ENCODE results near the gene SUSD5. TPM values are rescaled to one million over a fixed set of nuclear protein-coding genes. Genes with fewer than 3 reads are reported as not detected.

The SUSD5 gene
- total and polyA plus RNA-seq, 7 experiments from 2014 or later, result 0.25 TPM; not detected in 6

DNA sequence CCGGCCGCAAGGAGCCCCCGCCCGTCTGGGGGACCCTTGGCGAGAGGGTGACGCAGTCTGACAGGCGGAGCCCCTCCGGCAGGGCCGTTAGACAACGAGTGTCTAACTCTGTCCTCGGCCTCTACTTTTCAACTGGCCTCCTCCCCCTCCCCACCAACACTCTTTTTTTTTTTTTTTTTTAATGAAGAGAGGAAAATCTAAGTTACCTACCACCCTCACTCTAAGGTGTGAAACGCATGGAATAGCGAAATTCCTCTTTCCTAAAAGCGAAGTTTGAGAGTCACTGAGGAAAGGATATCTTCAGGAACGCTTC, 521 bp upstream of the SUSD5 start:
- CTCF ChIA-PET, result no interaction called here
- Histone ChIP-seq H3K27me3 (ENCODE audit: control insufficient read depth in 2 of 2, insufficient read depth in 2 of 2, low read length in 2 of 2) (no peaks in the 10 kb centered on the region), H3K36me3 (ENCODE audit: control insufficient read depth in 2 of 3, insufficient read depth in 3 of 3, low read length in 3 of 3) (no peaks in the 10 kb centered on the region), H3K9me3 (ENCODE audit: control insufficient read depth in 2 of 3, low read length in 3 of 3) (no peaks in the 10 kb centered on the region), H3K27ac (ENCODE audit: low read depth, low read length) (no peak overlapping the region), H3K4me3 (ENCODE audit: low read length) (no peak overlapping the region), H3K4me1 (ENCODE audit: control insufficient read depth in 2 of 2, insufficient read depth in 2 of 2, low read length in 2 of 2) (no peaks in the 10 kb centered on the region)
- ATAC-seq, result no peak
- no peak overlapping the region for H3K27ac Mint-ChIP-seq
- H3K36me3 Mint-ChIP-seq, result no peaks in the 10 kb centered on the region
- peaks cover 0 to 2% (median 0%) of the 10 kb centered on the region in 11 donors for H3K9me3 Mint-ChIP-seq
- H3K4me3 Mint-ChIP-seq, result peak overlapping the region in 2 of 10 donors; percentile 44 to 62
- intact Hi-C loops (cut with micrococcal nuclease), result no loop called here
- peaks cover 49 to 74% (median 56%) of the 10 kb centered on the region in 5 donors for H3K27me3 Mint-ChIP-seq
- POLR2A ChIA-PET, result no interaction called here
- H3K4me1 Mint-ChIP-seq, result peaks cover 0 to 15% (median 10%) of the 10 kb centered on the region in 7 donors
- no peak for DNase-seq

DNA sequence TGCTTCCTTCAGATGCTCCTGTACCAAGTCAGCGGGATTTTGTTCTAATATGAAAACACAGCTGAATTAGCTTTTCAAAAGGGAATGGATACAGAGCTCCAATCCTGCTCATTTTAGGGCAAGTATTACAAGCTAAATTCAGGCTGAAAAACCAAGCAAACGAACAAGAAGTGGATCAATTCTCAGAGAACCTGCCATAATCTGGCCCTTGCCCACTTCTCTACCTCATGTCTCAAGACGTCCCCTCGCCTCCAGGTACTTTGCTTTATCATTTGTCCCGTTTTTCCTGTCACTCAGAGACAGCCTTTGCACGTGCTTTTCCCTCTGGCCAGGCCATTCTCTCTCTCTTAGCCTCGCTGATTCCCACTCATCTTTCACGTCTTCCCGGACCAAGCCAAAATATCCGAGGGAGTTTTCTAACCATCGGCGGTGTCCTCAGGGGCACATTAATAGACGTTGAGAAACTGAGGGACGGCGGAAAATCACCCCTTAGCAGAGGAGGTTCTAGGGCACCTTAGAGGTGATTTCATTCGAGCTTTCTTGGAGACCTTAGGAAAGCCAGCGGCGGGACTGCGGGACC, 654 bp downstream of the SUSD5 start:
- Histone ChIP-seq H3K4me1 (ENCODE audit: control insufficient read depth in 2 of 2, insufficient read depth in 2 of 2, low read length in 2 of 2) (no peaks in the 10 kb centered on the region), H3K27ac (ENCODE audit: low read depth, low read length) (no peak overlapping the region), H3K9me3 (ENCODE audit: control insufficient read depth in 2 of 3, low read length in 3 of 3) (no peaks in the 10 kb centered on the region), H3K4me3 (ENCODE audit: low read length) (no peak overlapping the region), H3K27me3 (ENCODE audit: control insufficient read depth in 2 of 2, insufficient read depth in 2 of 2, low read length in 2 of 2) (no peaks in the 10 kb centered on the region), H3K36me3 (ENCODE audit: control insufficient read depth in 2 of 3, insufficient read depth in 3 of 3, low read length in 3 of 3) (no peaks in the 10 kb centered on the region)
- Mint-ChIP-seq H3K36me3 (no peaks in the 10 kb centered on the region), H3K27ac (peak overlapping the region in 1 of 9 donors; percentile 35), H3K4me3 (peak overlapping the region in 4 of 10 donors; percentile 7 to 43 (median 22)), H3K9me3 (peaks cover 0 to 2% (median 0%) of the 10 kb centered on the region in 11 donors), H3K27me3 (peaks cover 55 to 80% (median 57%) of the 10 kb centered on the region in 5 donors), H3K4me1 (peaks cover 0 to 15% (median 10%) of the 10 kb centered on the region in 7 donors)
- CTCF ChIA-PET, result no interaction called here
- intact Hi-C loops (cut with micrococcal nuclease), result no loop called here
- no peak for DNase-seq
- ATAC-seq, result no peak
- POLR2A ChIA-PET, result no interaction called here

DNA sequence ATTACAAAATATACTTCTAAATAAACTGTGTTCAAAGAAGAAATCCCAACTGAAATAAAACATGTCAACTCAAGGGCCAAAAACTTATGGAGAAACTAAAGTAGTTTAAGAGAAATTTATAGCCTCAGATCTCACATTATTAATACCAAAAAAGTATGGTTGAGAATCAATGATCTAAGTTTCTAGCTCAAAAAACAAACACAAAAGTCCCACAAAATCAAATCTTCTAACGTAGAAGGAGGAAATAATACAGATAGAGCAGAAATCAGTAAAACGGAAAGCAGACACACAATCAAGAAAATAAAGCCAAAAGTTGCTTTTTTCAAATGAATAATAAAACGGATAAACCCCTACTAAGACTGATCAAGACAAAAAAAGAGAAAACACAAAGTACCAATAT, 2.9 kb downstream of the SUSD5 start:
- ATAC-seq, result no peak
- no peak overlapping the region for H3K4me3 Mint-ChIP-seq
- Histone ChIP-seq H3K4me1 (ENCODE audit: control insufficient read depth in 2 of 2, insufficient read depth in 2 of 2, low read length in 2 of 2) (no peaks in the 10 kb centered on the region), H3K27ac (ENCODE audit: low read depth, low read length) (no peak overlapping the region), H3K4me3 (ENCODE audit: low read length) (no peak overlapping the region), H3K36me3 (ENCODE audit: control insufficient read depth in 2 of 3, insufficient read depth in 3 of 3, low read length in 3 of 3) (no peaks in the 10 kb centered on the region), H3K27me3 (ENCODE audit: control insufficient read depth in 2 of 2, insufficient read depth in 2 of 2, low read length in 2 of 2) (no peaks in the 10 kb centered on the region), H3K9me3 (ENCODE audit: control insufficient read depth in 2 of 3, low read length in 3 of 3) (no peaks in the 10 kb centered on the region)
- H3K27me3 Mint-ChIP-seq, result peaks cover 55 to 71% (median 61%) of the 10 kb centered on the region in 5 donors
- ChIA-PET POLR2A (no interaction called here), CTCF (no interaction called here)
- H3K27ac Mint-ChIP-seq, result no peak overlapping the region
- H3K9me3 Mint-ChIP-seq, result peaks cover 0 to 2% (median 0%) of the 10 kb centered on the region in 11 donors
- H3K4me1 Mint-ChIP-seq, result peaks cover 0 to 15% (median 10%) of the 10 kb centered on the region in 7 donors
- intact Hi-C loops (cut with micrococcal nuclease), result no loop called here
- no peak for DNase-seq
- no peaks in the 10 kb centered on the region for H3K36me3 Mint-ChIP-seq

DNA sequence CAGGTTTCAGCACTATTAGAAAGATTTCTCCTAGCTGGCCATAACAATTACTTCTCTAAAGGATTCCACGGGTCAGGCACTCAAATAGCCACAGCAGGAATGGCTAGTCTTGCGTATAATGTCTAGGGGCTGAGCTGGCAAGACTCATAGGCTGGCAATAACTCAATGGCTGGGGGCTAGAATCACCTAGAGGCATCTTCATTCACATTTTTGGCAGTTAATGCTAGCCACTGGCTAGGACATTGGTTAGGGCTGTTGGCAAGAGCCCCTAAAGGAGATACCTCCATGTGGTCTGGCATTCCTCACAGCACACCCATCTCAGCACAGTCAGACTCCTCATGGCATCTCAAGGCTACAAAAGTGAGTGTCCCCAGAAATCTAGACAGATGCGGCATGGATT, 6.2 kb downstream of the SUSD5 start:
- CTCF ChIA-PET, result no interaction called here
- no peak overlapping the region for H3K27ac ChIP-seq (ENCODE audit: low read depth, low read length)
- no peak for ATAC-seq

DNA sequence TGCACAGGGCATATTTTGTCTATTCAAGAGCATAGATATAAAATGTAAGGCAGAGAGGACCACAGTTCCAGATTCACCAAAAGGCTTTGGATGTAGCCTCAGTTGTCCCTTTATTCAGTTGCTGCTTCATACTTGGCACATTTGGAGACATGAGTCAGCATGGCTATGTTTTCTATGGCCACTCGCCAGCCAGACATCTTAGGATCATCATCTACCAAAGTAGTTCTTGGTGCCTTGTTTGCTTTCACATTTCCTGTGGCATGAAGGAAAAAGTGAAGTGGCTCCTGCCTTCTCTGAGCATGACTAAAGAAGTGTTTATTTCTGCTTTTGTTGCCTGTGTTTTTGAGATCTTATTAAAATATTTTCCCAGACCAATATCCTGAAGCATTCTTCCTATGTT, 7.2 kb downstream of the SUSD5 start:
- Mint-ChIP-seq H3K27me3 (peaks cover 39 to 59% (median 48%) of the 10 kb centered on the region in 5 donors), H3K36me3 (peaks cover 0 to 6% (median 0%) of the 10 kb centered on the region in 5 donors), H3K4me1 (no peaks in the 10 kb centered on the region), H3K9me3 (peaks cover 0 to 22% (median 11%) of the 10 kb centered on the region in 11 donors), H3K27ac (no peak overlapping the region), H3K4me3 (no peak overlapping the region)
- Histone ChIP-seq H3K27me3 (ENCODE audit: control insufficient read depth in 2 of 2, insufficient read depth in 2 of 2, low read length in 2 of 2) (no peaks in the 10 kb centered on the region), H3K4me3 (ENCODE audit: low read length) (no peak overlapping the region), H3K4me1 (ENCODE audit: control insufficient read depth in 2 of 2, insufficient read depth in 2 of 2, low read length in 2 of 2) (no peaks in the 10 kb centered on the region), H3K27ac (ENCODE audit: low read depth, low read length) (no peak overlapping the region), H3K36me3 (ENCODE audit: control insufficient read depth in 2 of 3, insufficient read depth in 3 of 3, low read length in 3 of 3) (no peaks in the 10 kb centered on the region), H3K9me3 (ENCODE audit: control insufficient read depth in 2 of 3, low read length in 3 of 3) (peaks cover 0 to 4% (median 0%) of the 10 kb centered on the region in 3 experiments)
- no peak for ATAC-seq
- POLR2A ChIA-PET, result no interaction called here
- DNase-seq, result no peak
- CTCF ChIA-PET, result no interaction called here
- intact Hi-C loops (cut with micrococcal nuclease), result no loop called here

More for the DNA sequence above, 6.2 kb downstream of the SUSD5 start:
- intact Hi-C loops (cut with micrococcal nuclease), result no loop called here
- peaks cover 0 to 6% (median 0%) of the 10 kb centered on the region in 5 donors for H3K36me3 Mint-ChIP-seq
- H3K36me3 ChIP-seq (ENCODE audit: control insufficient read depth in 2 of 3, insufficient read depth in 3 of 3, low read length in 3 of 3), result no peaks in the 10 kb centered on the region
- POLR2A ChIA-PET, result no interaction called here
- H3K4me3 Mint-ChIP-seq, result no peak overlapping the region
- no peak for DNase-seq
- peaks cover 46 to 65% (median 58%) of the 10 kb centered on the region in 5 donors for H3K27me3 Mint-ChIP-seq
- H3K4me1 Mint-ChIP-seq, result peaks cover 0 to under 1% (median 0%) of the 10 kb centered on the region in 7 donors
- peaks cover 0 to 22% (median 11%) of the 10 kb centered on the region in 11 donors for H3K9me3 Mint-ChIP-seq
- H3K9me3 ChIP-seq (ENCODE audit: control insufficient read depth in 2 of 3, low read length in 3 of 3), result peaks cover 0 to 4% (median 0%) of the 10 kb centered on the region in 3 experiments
- H3K4me1 ChIP-seq (ENCODE audit: control insufficient read depth in 2 of 2, insufficient read depth in 2 of 2, low read length in 2 of 2), result no peaks in the 10 kb centered on the region
- H3K27me3 ChIP-seq (ENCODE audit: control insufficient read depth in 2 of 2, insufficient read depth in 2 of 2, low read length in 2 of 2), result no peaks in the 10 kb centered on the region
- no peak overlapping the region for H3K27ac Mint-ChIP-seq
- H3K4me3 ChIP-seq (ENCODE audit: low read length), result no peak overlapping the region

DNA sequence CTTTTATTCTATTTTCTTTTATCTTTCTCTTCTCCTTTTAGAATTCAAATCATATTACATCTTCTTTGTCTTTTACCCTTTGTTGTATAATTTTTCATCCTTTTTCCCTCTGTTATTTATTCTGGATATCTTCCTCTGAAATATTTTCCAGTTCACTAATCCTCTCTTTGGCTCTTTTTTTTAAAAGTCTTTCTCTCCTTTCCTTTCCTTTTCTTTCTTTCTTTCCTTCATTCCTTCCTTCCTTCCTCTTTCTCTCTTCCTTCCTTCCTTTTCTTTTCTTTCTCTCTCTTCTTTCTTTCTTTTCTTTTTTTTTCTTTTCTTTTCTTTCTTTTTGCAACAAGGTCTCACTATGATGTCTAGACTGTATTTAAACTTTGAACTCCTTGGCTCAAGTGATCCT, 9.3 kb downstream of the SUSD5 start:
- Histone ChIP-seq H3K36me3 (ENCODE audit: control insufficient read depth in 2 of 3, insufficient read depth in 3 of 3, low read length in 3 of 3) (no peaks in the 10 kb centered on the region), H3K4me3 (ENCODE audit: low read length) (no peak overlapping the region), H3K27ac (ENCODE audit: low read depth, low read length) (no peak overlapping the region), H3K4me1 (ENCODE audit: control insufficient read depth in 2 of 2, insufficient read depth in 2 of 2, low read length in 2 of 2) (no peaks in the 10 kb centered on the region), H3K9me3 (ENCODE audit: control insufficient read depth in 2 of 3, low read length in 3 of 3) (peaks cover 0 to 4% (median 0%) of the 10 kb centered on the region in 3 experiments), H3K27me3 (ENCODE audit: control insufficient read depth in 2 of 2, insufficient read depth in 2 of 2, low read length in 2 of 2) (no peaks in the 10 kb centered on the region)
- Mint-ChIP-seq H3K4me1 (no peaks in the 10 kb centered on the region), H3K4me3 (no peak overlapping the region), H3K36me3 (peaks cover 0 to 6% (median 0%) of the 10 kb centered on the region in 5 donors), H3K27ac (no peak overlapping the region), H3K9me3 (peaks cover 0 to 22% (median 11%) of the 10 kb centered on the region in 11 donors), H3K27me3 (peaks cover 18 to 38% (median 33%) of the 10 kb centered on the region in 5 donors)
- ChIA-PET CTCF (no interaction called here), POLR2A (no interaction called here)
- DNase-seq, result no peak
- ATAC-seq, result no peak
- intact Hi-C loops (cut with micrococcal nuclease), result no loop called here

DNA sequence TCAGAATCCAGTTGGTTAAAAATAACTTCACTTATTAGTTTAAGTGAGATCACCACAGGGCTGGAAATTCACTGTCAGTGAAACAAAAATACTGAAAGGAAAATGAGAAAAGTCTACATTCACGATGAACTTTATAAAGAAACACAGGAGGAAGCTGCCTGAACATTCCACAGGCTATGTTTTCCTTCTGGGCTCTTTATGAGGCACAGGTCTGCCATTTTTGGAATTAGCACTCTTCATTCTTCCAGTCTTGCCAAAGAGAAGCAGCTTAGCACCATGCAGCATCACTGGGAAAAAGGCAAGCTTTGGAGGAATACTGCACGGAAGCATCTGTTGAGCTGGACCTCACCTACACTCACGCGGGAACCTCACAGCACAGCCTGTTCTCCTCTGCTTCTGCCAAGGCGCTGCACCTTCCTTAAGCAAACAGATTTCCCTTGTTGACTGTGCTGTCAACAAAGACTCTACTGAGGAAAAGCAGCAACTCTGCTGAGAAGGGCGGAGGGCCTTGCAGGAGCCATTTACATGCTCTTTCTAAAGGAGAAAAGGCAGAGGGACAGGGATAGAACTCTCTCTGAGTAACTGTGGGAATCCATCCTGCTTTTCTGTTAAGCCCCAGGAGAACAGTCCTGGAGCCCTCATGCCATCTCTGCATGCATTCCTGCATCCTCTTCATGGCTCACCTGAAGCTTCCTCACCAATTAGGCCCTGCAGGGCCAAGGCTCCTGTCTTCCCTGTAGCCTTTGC, 15.7 kb downstream of the SUSD5 start:
- POLR2A ChIA-PET, result no interaction called here
- Histone ChIP-seq H3K4me1 (ENCODE audit: control insufficient read depth in 2 of 2, insufficient read depth in 2 of 2, low read length in 2 of 2) (no peaks in the 10 kb centered on the region), H3K27ac (ENCODE audit: low read depth, low read length) (no peak overlapping the region), H3K36me3 (ENCODE audit: control insufficient read depth in 2 of 3, insufficient read depth in 3 of 3, low read length in 3 of 3) (no peaks in the 10 kb centered on the region), H3K27me3 (ENCODE audit: control insufficient read depth in 2 of 2, insufficient read depth in 2 of 2, low read length in 2 of 2) (no peaks in the 10 kb centered on the region), H3K4me3 (ENCODE audit: low read length) (no peak overlapping the region), H3K9me3 (ENCODE audit: control insufficient read depth in 2 of 3, low read length in 3 of 3) (no peaks in the 10 kb centered on the region)
- ATAC-seq, result no peak
- Mint-ChIP-seq H3K36me3 (no peaks in the 10 kb centered on the region), H3K27me3 (peaks cover 0 to 10% (median 8%) of the 10 kb centered on the region in 5 donors), H3K27ac (no peak overlapping the region), H3K4me1 (no peaks in the 10 kb centered on the region), H3K9me3 (peaks cover 0 to 2% (median 0%) of the 10 kb centered on the region in 11 donors), H3K4me3 (no peak overlapping the region)
- DNase-seq, result no peak
- CTCF ChIA-PET, result no interaction called here
- intact Hi-C loops (cut with micrococcal nuclease), result no loop called here

All from naive thymus-derived CD4-positive, alpha-beta T cell (primary cell).